GM21529 (cell line): ENCODE measurements around the gene SH3TC1.
A peak's percentile ranks its signal among the peaks of the same experiment; 100 is the strongest.

Experiments used
- ATAC-seq: cut with Tn5 transposase; IDR thresholded peaks from one replicate; pipeline ENCODE4 v1.9.1; 2021; ENCODE audit not compliant: unreplicated experiment

Gene SH3TC1

GRCh38 chr4:8180310-8181093, 18.6 kb upstream of the SH3TC1 start:
- no peak for ATAC-seq

- ATAC-seq, result no peak
Observed at GRCh38 chr4:8181119-8181518, 18.0 kb upstream of the SH3TC1 start.

GRCh38 chr4:8181844-8182243, 17.2 kb upstream of the SH3TC1 start:
- no peak for ATAC-seq

- no peak for ATAC-seq
Observed at GRCh38 chr4:8182294-8182693, 16.8 kb upstream of the SH3TC1 start.

GRCh38 chr4:8182858-8183725, 16.0 kb upstream of the SH3TC1 start:
- ATAC-seq, result no peak

- ATAC-seq, result no peak
Observed at GRCh38 chr4:8184061-8184460, 15.0 kb upstream of the SH3TC1 start.

GRCh38 chr4:8185295-8185694, 13.8 kb upstream of the SH3TC1 start:
- ATAC-seq, result no peak

GRCh38 chr4:8185930-8186329, 13.2 kb upstream of the SH3TC1 start:
- no peak for ATAC-seq

GRCh38 chr4:8188085-8188484, 11.0 kb upstream of the SH3TC1 start:
- ATAC-seq, result no peak

- no peak for ATAC-seq
Observed at GRCh38 chr4:8188743-8189550, 10.1 kb upstream of the SH3TC1 start.

GRCh38 chr4:8189551-8190466, 9.3 kb upstream of the SH3TC1 start:
- ATAC-seq, result no peak

- peak; percentile 54 for ATAC-seq
Observed at GRCh38 chr4:8191136-8191747, 7.8 kb upstream of the SH3TC1 start.

GRCh38 chr4:8192748-8193738, 6.0 kb upstream of the SH3TC1 start:
- ATAC-seq, result peak; percentile 87

- ATAC-seq, result no peak
Observed at GRCh38 chr4:8194306-8195242, 4.5 kb upstream of the SH3TC1 start.

- no peak for ATAC-seq
Observed at GRCh38 chr4:8195431-8195830, 3.7 kb upstream of the SH3TC1 start.

GRCh38 chr4:8195841-8196458, 3.1 kb upstream of the SH3TC1 start:
- ATAC-seq, result no peak

- no peak for ATAC-seq
Observed at GRCh38 chr4:8197521-8197920, 1.6 kb upstream of the SH3TC1 start.
